A549 (cell line): ENCODE measurements around the gene MORN1.

Experiments
- CBX2 ChIP-seq: fragments of 200-600 bp; sonication (generic); IDR thresholded peaks from 2 replicates; pipeline ENCODE4 v1.6.1; 2016; ENCODE audit warnings: low read depth, mild to moderate bottlenecking, borderline replicate concordance
- CTCF ChIP-seq: fragments of >200 bp; sonication (Bioruptor Twin); formaldehyde crosslinking; IDR thresholded peaks from 3 replicates; pipeline ENCODE4 v1.5.1; 2016
- ELK1 ChIP-seq: fragments of 150-350 bp; IDR thresholded peaks from 2 replicates; pipeline ENCODE4 v1.6.1; 2014; ENCODE audit warnings: low read depth, mild to moderate bottlenecking, low read length
- EP300 ChIP-seq, 2 experiments: fragments of >200 bp; sonication (Bioruptor Twin); formaldehyde crosslinking; IDR thresholded peaks; 2 replicates in 1 of 2; 3 replicates in 1 of 2; pipeline ENCODE4 v1.6.1; 2016 to 2017
- FOSL2 ChIP-seq, 2 experiments: fragments of 450-650 bp in 1 of 2; fragments of >200 bp in 1 of 2; sonication (Bioruptor Twin) in 1 of 2; formaldehyde crosslinking; IDR thresholded peaks; 2 replicates each; pipeline versions ENCODE4 v1.5.0 to v1.6.1; 2016 to 2020; ENCODE audit warnings: mild to moderate bottlenecking in 1 of 2, moderate library complexity in 1 of 2
- FOXS1 ChIP-seq: fragments of 250-450 bp; sonication (Bioruptor Pico); IDR thresholded peaks from 2 replicates; pipeline ENCODE4 v1.5.0; 2020; ENCODE audit warnings: mild to moderate bottlenecking, moderate library complexity
- JUN ChIP-seq, 2 experiments: fragments of >200 bp; sonication (Bioruptor Twin); formaldehyde crosslinking; IDR thresholded peaks; 2 replicates in 1 of 2; 3 replicates in 1 of 2; pipeline ENCODE4 v1.6.1; 2016 to 2017
- MAX ChIP-seq: IDR thresholded peaks from 2 replicates; pipeline ENCODE4 v1.6.1; 2012
- POLR2A ChIP-seq: IDR thresholded peaks from 2 replicates; pipeline ENCODE4 v1.6.1; 2012; ENCODE audit warnings: mild to moderate bottlenecking, low read length
- RARB ChIP-seq: fragments of 250-450 bp; sonication (Bioruptor Pico); IDR thresholded peaks from 2 replicates; pipeline ENCODE4 v1.8.0; 2021; ENCODE audit warnings: mild to moderate bottlenecking, moderate library complexity
- REST ChIP-seq: fragments of 200-600 bp; sonication (generic); IDR thresholded peaks from 2 replicates; pipeline ENCODE4 v1.6.1; 2016; ENCODE audit warnings: antibody characterized with exemption, mild to moderate bottlenecking, moderate library complexity

GRCh38 chr1:2290595-2291510 is 100.5 kb downstream of the MORN1 start:
- no peak for TF ChIP-seq ELK1
- no peak for TF ChIP-seq CTCF
- no peak for TF ChIP-seq RARB
- no peak for TF ChIP-seq POLR2A
- TF ChIP-seq EP300 (IDR thresholded peaks at IDR 0.05), result no peak
- TF ChIP-seq JUN (IDR thresholded peaks at IDR 0.05), result no peak
- TF ChIP-seq FOSL2 (IDR thresholded peaks at IDR 0.05), result no peak
- TF ChIP-seq FOSL2 (CRISPR knock-in tag; IDR thresholded peaks at IDR 0.05), result no peak
- no peak for TF ChIP-seq FOXS1 (CRISPR knock-in tag)
- TF ChIP-seq MAX, result no peak
- TF ChIP-seq CBX2, result no peak
- TF ChIP-seq REST, result no peak
